Germinal center (tissue), 1 donor: Measurements from ENCODE around the gene AGPAT4.

Source experiments
- DNase-seq: peaks from one replicate; pipeline ENCODE4 v3.0.0; 2012; ENCODE audit warnings: mixed read lengths, low spot score

AGPAT4 gene

DNA sequence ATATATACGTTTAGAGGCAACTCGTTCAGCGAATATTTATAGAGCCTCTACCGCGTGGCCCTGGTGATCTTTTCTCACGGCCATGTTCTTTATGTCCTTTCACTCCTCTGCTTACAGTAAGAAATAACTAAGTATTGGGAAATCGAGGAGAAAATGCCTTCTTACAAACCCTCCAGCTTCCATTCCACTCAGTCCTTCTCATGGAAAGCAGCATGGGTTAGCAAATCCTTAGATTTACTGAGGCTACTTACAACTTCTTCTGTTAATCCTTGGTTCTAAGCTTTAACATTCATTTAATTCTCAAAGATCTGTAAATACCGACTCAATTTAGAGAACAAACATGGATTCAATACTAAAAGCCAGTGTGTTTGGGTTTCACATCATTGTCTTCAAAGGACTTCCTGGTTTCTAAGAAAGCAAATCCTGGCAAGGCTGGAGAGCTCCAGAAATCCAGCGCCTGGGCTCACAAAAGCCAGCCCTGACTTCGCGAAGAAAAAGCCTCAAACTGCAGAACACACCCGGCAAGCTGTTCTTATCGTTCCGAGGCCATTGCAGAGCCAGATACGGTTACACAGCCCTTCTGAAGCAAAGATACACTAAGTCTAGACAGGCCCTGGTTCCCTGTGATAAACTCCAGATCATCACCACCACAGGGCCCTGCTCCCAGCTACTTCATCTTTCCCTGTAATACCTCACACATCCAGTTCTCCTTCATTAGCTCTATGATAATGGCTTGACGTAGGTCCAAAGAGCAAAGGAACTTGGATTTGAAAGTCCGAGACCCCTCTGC lies 19.2 kb downstream of the AGPAT4 start:
- DNase-seq = no peak

DNA sequence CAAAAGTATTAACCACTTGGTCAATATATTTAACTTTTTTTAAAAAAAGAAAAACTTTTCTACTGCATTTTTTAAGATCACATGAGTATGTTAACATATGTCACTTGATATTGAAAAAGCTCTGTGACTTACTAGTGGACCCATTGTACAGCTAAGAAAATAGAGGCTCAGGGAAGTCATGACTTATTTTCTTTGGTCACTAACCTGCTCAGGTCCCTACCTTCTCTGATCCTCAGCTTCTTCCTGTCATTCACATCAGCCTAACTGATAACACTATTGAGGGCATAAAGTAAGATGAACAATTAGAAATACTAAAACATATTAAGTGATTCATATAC lies 19.8 kb downstream of the AGPAT4 start:
- DNase-seq = no peak

DNA sequence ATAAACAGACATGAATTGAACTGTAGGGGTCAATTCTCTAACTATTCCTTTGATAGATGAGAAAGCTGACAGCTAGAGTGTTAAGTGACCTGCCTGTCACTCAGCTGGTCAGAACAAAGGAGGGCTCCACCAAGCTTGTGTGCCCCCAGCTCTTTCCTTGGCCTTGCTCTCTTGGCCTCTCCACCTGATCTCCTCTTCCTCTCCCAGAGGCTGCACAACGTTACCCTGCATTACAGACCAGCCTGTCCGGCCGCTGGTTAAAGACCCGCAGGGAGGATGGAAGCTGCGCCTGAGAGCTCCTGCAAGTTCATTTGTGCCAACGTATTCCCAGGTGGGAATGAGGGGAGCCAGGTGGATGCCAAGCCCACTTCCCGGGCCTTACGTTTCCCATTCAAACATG lies 22.5 kb downstream of the AGPAT4 start:
- DNase-seq = no peak

DNA sequence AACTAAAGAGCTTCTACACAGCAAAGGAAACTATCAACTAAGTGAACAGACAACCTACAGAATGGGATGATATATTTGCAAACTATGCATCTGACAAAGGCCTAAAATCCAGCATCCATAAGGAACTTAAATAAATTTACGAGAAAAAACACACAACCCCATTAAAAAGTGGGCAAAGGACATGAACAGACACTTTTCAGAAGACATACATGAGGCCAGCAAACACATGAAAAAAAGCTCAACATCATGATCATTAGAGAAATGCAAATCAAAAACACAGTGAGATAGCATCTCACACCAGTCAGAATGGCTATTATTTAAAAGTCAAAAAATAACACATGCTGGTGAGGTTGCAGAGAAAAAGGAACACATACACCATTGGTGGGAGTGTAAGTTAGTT lies 24.5 kb downstream of the AGPAT4 start:
- no peak for DNase-seq

DNA sequence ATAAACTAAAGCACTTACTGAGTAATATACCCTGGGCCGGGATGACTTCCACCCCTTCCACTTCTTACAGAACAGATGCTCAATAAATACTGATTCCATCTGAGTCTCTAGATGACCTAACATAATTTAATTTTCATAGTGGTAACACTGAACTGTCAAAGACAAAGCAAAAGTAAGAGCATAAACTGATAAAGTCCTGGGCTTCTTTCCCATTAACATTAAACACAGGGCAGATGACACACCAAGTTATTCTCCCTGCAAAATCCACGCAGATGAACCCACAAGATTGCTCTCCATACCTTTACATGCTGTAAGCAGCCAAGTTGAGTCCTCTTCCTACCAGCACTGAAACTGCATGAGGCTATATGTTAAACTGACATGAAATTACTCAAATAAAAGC lies 27.1 kb downstream of the AGPAT4 start:
- no peak for DNase-seq

DNA sequence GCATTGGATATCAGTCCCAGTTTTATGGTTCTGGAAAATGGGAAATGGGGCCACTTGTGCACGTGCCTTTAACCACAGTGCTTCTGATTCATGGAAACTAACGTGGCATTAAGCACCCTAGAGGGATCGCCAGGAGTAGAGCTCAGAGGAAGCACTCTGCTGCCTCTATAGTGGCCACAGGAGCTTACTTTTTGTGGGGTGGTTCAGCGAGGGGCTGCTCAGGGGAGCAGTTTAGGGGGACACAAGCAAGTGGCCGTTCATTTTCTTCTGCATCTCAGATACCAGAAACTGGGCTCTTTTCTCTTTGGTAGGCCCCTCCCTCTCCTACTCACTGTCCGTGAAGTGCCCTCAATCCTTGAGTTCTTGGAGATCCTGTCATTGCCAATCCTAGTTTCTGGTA lies 28.5 kb downstream of the AGPAT4 start:
- no peak for DNase-seq

DNA sequence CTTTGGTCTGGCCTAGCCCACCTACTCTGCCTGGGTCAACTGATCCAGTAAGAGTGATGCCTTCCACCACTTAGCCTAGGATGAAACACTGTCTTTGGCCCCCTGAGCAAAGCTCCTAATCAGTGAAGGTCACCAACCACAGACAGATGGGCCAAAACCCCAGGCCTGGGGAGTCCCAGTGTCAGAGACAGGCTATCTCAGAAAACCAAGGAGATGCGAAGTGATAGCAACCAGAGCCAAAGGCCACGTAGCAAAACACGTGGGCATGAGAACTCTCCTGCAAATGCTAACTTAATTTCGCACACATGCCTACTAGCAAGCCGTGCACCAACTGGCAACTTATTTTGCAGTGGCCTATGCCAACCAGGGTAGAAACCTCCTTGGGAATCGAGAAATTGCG lies 29.1 kb downstream of the AGPAT4 start:
- no peak for DNase-seq

DNA sequence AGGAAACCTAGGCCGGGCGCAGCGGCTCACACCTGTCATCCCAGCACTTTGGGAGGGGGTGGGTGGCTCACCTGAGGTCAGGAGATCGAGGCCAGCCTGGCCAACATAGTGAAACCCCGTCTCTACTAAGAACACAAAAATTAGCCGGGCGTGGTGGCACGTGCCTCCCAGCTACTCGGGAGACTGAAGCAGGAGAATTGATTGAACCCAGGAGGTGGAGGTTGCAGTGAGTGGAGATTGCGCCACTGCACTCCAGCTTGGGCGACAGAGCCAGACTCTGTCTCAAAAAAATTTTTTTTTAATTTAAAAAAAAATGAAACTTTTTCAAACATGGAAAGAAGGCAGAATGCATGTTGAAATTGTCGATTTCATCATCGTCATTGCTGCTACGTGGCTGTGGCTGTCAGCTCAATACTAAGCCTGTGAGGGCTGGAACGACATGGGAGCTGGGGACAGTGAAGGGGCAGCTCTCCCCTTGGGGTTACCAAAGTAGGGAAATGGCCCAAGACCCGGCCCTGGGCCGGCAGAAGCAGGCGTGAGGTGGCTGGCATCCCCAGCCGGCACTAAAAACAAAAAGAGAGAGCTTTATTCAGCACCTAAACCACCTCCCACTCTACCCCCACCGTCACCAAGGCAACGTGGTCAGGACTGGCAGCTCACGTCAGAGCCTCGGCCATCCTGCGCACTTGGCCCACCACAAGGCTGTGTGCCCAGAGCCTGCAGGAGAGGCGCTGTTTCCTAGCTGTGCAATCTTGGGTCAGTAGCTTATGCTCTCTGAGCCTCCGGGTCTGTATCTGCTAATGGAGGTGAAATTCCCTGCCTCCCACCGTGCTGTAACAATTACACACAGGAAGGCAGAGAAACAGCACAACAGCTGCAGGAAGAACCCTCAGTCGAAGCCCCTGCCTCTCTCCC lies 30.8 kb downstream of the AGPAT4 start:
- no peak for DNase-seq

DNA sequence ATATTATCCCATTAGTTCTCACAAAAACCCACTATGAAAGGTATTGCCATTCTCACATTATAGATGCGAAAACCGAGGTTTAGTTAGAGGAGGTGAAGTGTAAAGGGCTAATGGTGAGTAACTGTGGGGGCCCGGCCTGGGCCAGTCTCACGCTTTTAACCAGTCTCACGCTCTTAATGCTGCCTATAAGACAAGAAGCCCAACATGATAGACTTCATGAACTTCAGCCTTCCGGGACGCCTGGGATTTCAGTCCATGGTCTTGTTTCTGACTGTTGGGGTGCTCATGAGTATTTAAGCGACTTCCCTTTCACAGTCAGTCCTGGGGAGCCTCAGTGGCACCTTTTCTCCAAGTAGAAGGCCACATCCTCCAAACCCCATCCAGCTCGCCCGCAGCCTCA lies 31.7 kb downstream of the AGPAT4 start:
- no peak for DNase-seq

DNA sequence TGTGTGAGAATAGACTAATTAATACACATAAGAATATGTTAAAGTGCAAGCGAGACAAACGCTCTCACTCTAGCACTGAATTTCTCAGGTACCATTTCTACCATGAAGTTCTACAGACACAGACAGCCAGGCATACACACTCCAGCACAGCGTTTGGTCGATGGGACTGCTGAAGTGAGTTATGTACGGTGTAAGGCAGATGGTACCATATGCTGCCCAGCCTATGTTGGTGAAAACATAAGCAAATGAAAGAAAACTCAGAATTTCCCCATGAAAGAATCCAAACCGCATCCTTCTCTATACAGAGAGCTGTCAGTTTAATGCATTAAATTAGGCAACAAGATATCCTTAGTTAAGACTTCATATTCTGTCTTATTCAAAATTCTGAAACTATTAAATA lies 34.9 kb downstream of the AGPAT4 start:
- DNase-seq = no peak

DNA sequence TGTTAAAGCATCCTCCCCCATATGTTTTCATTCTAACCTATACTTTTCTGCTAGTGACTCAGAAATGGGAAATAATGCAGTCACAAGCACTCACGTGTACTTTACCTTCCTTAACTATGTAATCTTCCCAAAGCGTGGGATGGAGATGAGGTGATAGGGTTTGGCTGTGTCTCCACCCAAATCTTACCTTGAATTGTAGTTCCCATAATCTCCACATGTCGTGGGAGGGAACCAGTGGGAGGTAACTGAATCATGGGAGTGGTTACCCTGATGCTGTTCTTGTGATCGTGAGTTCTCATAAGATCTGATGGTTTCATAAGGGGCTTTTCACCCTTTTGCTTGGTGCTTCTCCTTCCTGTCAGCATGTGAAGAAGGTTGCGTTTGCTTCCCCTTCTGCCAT lies 35.4 kb downstream of the AGPAT4 start:
- no peak for DNase-seq

DNA sequence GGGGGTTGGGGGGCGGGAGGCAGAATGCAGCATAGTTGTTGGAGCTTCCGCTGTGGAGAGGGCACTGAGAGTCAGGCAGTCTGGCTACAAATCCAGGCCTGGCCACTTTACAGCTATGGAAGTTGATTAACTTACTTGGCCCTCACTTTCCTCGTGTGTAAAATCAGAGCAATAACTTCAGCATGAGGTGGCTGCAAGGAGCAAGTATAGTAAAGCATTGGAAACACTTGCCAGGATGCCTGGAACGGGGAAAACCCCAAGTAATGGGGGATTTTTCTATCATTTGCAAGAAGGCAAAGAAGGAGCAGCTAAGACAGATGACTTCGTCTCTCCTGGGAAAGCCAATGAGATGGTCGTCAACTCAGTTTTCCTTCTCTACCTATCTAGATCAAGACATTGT lies 35.8 kb downstream of the AGPAT4 start:
- no peak for DNase-seq

DNA sequence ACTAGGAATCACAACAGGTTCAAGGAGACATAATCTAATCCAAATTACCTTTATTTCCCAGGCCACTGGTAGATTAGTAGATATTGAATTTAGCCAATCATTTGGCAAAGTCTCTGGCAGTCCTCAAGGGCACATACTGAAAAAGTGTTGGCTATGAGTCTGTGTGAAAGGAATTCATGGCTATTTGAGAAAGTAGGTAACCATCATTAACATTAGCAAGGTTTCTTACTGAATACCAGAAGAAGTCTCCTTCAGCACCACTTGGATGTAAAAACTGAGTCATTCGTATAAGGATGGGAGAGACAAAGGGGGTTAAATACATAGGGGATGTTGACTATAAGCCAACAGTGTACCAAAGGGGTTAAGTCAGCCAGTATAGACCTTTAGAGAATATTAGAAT lies 36.7 kb downstream of the AGPAT4 start:
- no peak for DNase-seq

DNA sequence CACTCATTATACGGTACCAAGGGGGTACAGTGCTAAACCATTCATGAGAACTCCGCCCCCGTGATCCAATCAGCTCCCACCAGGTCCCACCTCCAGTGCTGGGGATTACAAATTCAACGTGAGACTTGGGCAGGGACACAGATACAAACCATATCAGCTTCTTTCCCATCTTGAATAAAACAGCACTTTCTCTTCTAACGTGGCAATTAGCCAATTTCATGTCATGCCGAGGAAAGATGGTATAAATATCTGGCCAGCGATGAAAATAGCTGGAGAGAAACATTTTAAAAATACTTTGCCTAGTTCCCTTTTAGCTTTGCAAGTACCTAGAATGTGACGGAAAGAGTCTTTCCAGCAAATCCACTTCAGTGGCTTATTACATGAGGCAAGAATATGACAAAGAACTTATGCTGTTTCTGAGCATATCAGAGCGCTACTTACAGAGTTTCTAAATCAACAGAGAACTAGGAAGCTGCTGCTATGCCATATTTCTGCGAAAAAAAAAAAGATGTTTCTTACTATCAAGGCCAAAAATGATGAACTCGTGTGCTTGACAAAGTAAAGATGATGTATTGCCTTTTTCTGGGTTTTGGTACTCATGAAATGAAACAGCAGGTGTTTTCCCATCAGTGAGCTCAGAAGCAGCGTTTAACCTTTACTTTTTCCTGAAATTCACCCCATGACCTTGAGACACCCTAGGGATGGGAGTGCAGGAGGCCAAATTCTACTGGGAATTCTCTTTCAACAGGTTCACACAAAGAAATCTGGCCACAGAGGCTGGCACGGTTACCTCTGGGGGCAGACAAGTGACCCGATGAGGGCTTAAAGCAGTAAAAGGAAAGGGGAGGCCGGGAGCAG lies 37.9 kb downstream of the AGPAT4 start:
- DNase-seq = no peak

DNA sequence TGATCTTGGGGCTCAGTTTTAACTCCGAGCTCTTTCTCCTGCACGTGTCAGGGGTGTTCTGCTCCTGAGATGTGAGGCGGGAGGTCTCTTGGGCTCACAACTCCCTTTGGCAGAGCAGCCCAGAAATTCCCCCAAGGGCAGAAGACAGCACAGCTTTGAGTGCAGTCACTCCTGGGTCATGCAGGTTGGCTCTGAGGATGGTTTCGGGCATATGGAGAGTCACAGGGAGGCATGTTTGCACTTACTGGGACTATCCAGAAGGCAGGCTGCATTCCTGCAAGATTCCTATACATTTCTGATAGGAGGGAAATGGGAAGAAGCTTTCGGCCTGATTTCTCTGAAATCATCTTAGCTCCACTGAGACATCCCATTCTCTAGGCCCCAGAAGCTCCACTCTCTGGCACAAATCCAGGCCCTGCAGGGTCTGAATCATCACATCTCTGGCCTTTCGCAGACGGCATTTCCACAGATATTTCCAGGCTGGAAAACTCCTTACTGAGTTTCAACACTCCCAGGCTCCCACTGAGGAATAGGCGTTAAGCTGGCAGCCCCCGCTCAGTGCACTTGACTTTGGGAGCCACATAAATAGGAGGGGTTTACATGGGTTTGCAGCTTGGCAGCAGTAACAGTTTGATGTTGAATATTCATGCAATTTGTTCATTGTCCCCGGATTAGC lies 39.7 kb downstream of the AGPAT4 start:
- DNase-seq = no peak

DNA sequence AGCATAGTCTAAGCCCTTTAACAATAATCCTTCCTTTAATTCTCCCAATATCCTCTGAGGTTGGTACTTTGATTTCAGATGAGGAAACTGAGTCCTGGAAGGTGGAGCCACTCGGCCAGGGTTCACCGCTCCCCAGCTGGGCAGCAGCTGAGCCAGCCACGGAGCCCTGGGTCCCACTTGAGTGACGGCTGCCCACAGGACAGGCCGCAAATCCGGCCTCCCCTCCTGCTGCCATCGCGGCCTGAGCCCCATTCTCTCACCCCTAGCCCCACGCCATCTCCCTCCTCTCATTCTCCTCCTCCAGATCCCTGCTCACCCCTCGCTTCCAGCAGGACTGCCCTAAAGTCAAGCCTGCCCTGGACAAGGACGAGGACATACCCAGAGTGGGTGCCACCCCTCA lies 41.4 kb downstream of the AGPAT4 start:
- DNase-seq = no peak

DNA sequence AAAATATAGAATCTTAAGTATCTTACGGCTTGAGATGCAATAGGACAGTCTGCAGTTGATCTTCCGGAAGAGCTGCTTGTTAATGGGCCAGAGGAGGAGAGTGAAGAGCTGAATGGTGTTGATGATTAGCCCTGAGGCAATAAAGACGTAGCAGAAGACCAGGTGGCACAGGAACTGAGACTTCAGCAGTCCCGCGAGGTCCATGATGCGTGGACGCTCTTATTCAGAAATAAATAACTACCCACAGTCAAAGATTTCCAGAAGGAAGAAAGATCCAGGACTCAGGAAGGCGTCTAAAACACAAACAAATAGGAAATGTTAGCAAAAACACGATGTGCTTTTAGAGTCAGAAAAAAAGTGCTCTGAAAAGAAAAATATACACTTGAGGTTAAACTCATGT lies 41.9 kb downstream of the AGPAT4 start:
- no peak for DNase-seq

DNA sequence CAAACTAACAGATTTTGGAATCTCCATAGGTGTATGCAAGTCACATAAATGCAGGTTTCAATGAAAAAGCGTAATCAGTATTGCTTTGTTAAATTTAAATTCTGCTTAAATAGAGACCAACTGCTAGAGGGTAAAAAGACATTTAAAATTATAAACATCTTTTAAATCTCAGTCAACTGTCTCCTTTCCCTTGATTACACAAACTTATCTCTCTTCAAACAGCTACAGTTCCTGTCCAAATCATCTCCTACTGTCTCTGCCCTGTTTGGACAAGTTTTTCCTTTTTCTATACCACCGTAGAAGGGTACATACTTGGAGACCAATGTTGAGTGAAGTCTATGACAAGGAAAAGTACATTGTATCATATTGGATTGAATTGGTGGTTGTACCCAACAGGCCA lies 43.5 kb downstream of the AGPAT4 start:
- DNase-seq = no peak

DNA sequence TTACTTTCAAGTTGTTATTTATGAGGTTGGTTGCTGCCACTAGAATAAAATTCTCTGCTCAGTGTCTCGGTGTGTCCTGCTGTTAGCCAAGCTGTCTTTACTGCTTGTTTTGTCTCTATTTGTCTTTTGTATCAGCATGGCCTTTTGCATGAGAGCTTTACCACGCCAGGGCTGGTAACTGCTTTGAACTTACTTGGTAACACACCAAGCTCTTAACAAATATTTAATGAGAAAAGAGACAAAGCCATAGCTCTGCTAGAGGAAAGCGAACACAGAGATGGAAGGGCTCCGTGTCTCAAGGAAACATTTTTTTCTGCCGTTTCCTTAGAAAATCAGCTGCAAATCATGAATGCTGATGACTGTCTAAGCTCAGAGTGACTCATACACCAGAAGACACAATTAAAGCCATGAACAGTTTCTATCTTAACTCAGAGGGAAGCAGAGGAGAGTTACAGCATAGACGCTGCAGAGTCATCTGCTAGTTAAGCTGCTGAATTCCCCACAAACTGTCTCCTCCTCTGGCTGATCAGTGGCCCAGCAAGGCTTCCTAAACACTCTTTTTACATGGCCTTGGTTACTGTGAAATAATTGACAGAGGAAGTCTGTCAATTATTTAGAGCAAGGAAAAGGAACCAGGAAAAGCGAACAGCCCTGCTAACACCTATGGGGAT lies 44.8 kb downstream of the AGPAT4 start:
- no peak for DNase-seq

DNA sequence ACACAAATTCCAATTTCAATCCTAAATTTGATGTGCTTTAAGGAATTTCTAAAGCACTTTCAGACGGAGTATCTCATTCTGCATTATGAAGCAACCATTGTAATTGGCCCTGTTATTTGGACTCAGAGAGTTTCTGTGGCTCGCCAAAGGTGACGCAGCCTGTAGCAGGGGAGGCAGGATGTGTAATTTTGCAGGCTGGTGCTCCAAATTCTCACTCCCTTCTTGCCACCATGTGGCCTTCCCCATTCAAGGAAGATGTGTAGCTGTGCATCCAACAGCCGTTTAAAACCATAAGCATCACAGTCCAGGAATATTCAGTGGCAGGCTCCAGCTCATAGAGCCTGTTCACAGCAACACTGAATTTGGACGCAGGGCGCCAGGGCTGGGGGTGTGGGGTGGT lies 45.8 kb downstream of the AGPAT4 start:
- DNase-seq = no peak
